H9 (cell line): ENCODE measurements around the gene RAET1G. TPM values are rescaled to one million over a fixed set of nuclear protein-coding genes. Genes with fewer than 3 reads are reported as not detected.
"Not testable (repeated sequence)": the region's sequence is repeated elsewhere in the genome, so short reads cannot be mapped to it uniquely, and the experiment has no call there.

ENCODE experiments used
- DNase-seq: peaks from one replicate; pipeline ENCODE4 v3.0.0-alpha.2; 2017
- H2AFZ ChIP-seq: one replicate; pipeline ENCODE4 v1.6.1; 2013; ENCODE audit warnings: mild to moderate bottlenecking, low read length, control low read depth, moderate library complexity
- H2AK5ac ChIP-seq: 2 replicates; pipeline ENCODE4 v1.6.1; 2013; ENCODE audit warnings: low read length, control low read depth, mixed read lengths; ENCODE audit not compliant: insufficient read length
- H2BK120ac ChIP-seq: one replicate; pipeline ENCODE4 v1.6.1; 2013; ENCODE audit warnings: low read depth, mild to moderate bottlenecking, low read length, control low read depth, inconsistent platforms; ENCODE audit not compliant: poor library complexity, severe bottlenecking
- H2BK12ac ChIP-seq: 2 replicates; pipeline ENCODE4 v1.6.1; 2013; ENCODE audit warnings: low read length, control low read depth, mixed read lengths, low read depth; ENCODE audit not compliant: insufficient read length
- H2BK15ac ChIP-seq: 2 replicates; pipeline ENCODE4 v1.6.1; 2013; ENCODE audit warnings: low read depth, low read length, control low read depth
- H2BK20ac ChIP-seq: one replicate; pipeline ENCODE4 v1.6.1; 2013; ENCODE audit warnings: low read depth, mild to moderate bottlenecking, low read length, control low read depth, inconsistent platforms; ENCODE audit not compliant: poor library complexity, severe bottlenecking
- H2BK5ac ChIP-seq: 2 replicates; pipeline ENCODE4 v1.6.1; 2013; ENCODE audit warnings: low read length, control low read depth, mixed read lengths; ENCODE audit not compliant: insufficient read length
- H3K14ac ChIP-seq: 2 replicates; pipeline ENCODE4 v1.6.1; 2013; ENCODE audit warnings: low read length, control low read depth; ENCODE audit not compliant: insufficient read depth
- H3K18ac ChIP-seq: 2 replicates; pipeline ENCODE4 v1.6.1; 2013; ENCODE audit warnings: low read depth, mild to moderate bottlenecking, mixed read lengths, low read length, control low read depth; ENCODE audit not compliant: insufficient read length
- H3K23ac ChIP-seq: 2 replicates; pipeline ENCODE4 v1.6.1; 2013; ENCODE audit warnings: low read length, control low read depth, mixed read lengths, low read depth; ENCODE audit not compliant: insufficient read length
- H3K23me2 ChIP-seq: 2 replicates; pipeline ENCODE4 v1.6.1; 2013; ENCODE audit warnings: low read depth, mild to moderate bottlenecking, mixed read lengths, low read length, control low read depth; ENCODE audit not compliant: insufficient read length, poor library complexity, severe bottlenecking
- H3K27ac ChIP-seq: 2 replicates; pipeline ENCODE4 v1.5.1; 2013; ENCODE audit warnings: low read length, control low read depth, mixed read lengths, low read depth; ENCODE audit not compliant: insufficient read length
- H3K27me3 ChIP-seq: 2 replicates; pipeline ENCODE4 v1.6.1; 2013; ENCODE audit warnings: low read length, control low read depth, inconsistent platforms; ENCODE audit not compliant: insufficient read depth
- H3K4ac ChIP-seq: 2 replicates; pipeline ENCODE4 v1.6.1; 2013; ENCODE audit warnings: low read depth, mild to moderate bottlenecking, control low read depth, inconsistent platforms, low read length, moderate library complexity
- H3K4me1 ChIP-seq: 2 replicates; pipeline ENCODE4 v1.6.1; 2013; ENCODE audit warnings: low read length, control low read depth, inconsistent platforms; ENCODE audit not compliant: insufficient read depth
- H3K4me2 ChIP-seq: 2 replicates; pipeline ENCODE4 v1.6.1; 2013; ENCODE audit warnings: low read length, control low read depth, mixed read lengths; ENCODE audit not compliant: insufficient read length, insufficient read depth
- H3K56ac ChIP-seq: 2 replicates; pipeline ENCODE4 v1.6.1; 2013; ENCODE audit warnings: low read depth, mild to moderate bottlenecking, mixed read lengths, low read length, control low read depth; ENCODE audit not compliant: insufficient read length
- H3K79me1 ChIP-seq: 2 replicates; pipeline ENCODE4 v1.6.1; 2013; ENCODE audit warnings: low read depth, mild to moderate bottlenecking, moderate library complexity, low read length, control low read depth, inconsistent platforms; ENCODE audit not compliant: insufficient read depth, poor library complexity, severe bottlenecking
- H3K79me2 ChIP-seq: 2 replicates; pipeline ENCODE4 v1.6.1; 2013; ENCODE audit warnings: low read length, control low read depth, inconsistent platforms; ENCODE audit not compliant: insufficient read depth
- H3K9ac ChIP-seq: 2 replicates; pipeline ENCODE4 v1.6.1; 2013; ENCODE audit warnings: low read length, control low read depth, mixed read lengths; ENCODE audit not compliant: insufficient read length; ENCODE audit errors: extremely low read depth
- H3K9me3 ChIP-seq: one replicate; pipeline ENCODE4 v1.6.1; 2013; ENCODE audit warnings: low read depth, low read length, inconsistent platforms; ENCODE audit not compliant: control insufficient read depth
- H3T11ph ChIP-seq: one replicate; pipeline ENCODE4 v1.6.1; 2013; ENCODE audit warnings: mild to moderate bottlenecking, low read length, control low read depth, inconsistent platforms
- H4K20me1 ChIP-seq: one replicate; pipeline ENCODE4 v1.6.1; 2013; ENCODE audit not compliant: control insufficient read depth, insufficient read length, insufficient read depth
- H4K5ac ChIP-seq: 2 replicates; pipeline ENCODE4 v1.6.1; 2013; ENCODE audit warnings: low read depth, mild to moderate bottlenecking, mixed read lengths, low read length, control low read depth; ENCODE audit not compliant: insufficient read length
- H4K8ac ChIP-seq: replicated peaks from 2 replicates; pipeline ENCODE4 v1.6.1; 2013; ENCODE audit warnings: low read length, control low read depth, mixed read lengths, low read depth; ENCODE audit not compliant: insufficient read length
- H4K91ac ChIP-seq: 2 replicates; pipeline ENCODE4 v1.6.1; 2013; ENCODE audit warnings: low read depth, mild to moderate bottlenecking, moderate library complexity, mixed read lengths, low read length, control low read depth; ENCODE audit not compliant: insufficient read length
- H3K27ac Mint-ChIP-seq, 3 experiments: 2 replicates in 2 of 3; 3 replicates in 1 of 3; pipeline ENCODE4 v1.8.0; 2020 to 2021; ENCODE audit warnings: mixed read lengths in 3 of 3, mild to moderate bottlenecking in 1 of 3, moderate library complexity in 1 of 3
- H3K27me3 Mint-ChIP-seq: 2 replicates; pipeline ENCODE4 v1.8.0; 2021; ENCODE audit warnings: low read depth, mild to moderate bottlenecking, moderate library complexity, mixed read lengths
- H3K36me3 Mint-ChIP-seq, 3 experiments: 2 replicates in 2 of 3; 3 replicates in 1 of 3; pipeline ENCODE4 v1.8.0; 2020 to 2021; ENCODE audit warnings: low read depth in 3 of 3, mixed read lengths in 3 of 3; ENCODE audit not compliant: insufficient read depth in 1 of 3
- H3K4me1 Mint-ChIP-seq, 2 experiments: 2 replicates each; pipeline ENCODE4 v1.8.0; 2020; ENCODE audit warnings: mixed read lengths in 2 of 2
- H3K4me3 Mint-ChIP-seq, 2 experiments: 2 replicates in 1 of 2; 3 replicates in 1 of 2; pipeline ENCODE4 v1.8.0; 2020 to 2021; ENCODE audit warnings: mild to moderate bottlenecking in 2 of 2, mixed read lengths in 2 of 2, moderate library complexity in 1 of 2
- H3K9me3 Mint-ChIP-seq, 2 experiments: 2 replicates in 1 of 2; 3 replicates in 1 of 2; pipeline ENCODE4 v1.8.0; 2020; ENCODE audit warnings: mild to moderate bottlenecking in 2 of 2, mixed read lengths in 2 of 2, moderate library complexity in 1 of 2
- WGBS: extraction: QIAGEN DNeasy Blood & Tissue Kit; methylation state at CpG from one replicate; pipeline ENCODE4 v1.1.7; 2013; ENCODE audit warnings: missing lambda C conversion rate, low lambda C conversion rate, mixed read lengths; ENCODE audit not compliant: insufficient read length; ENCODE audit errors: extremely low coverage; 5-methylcytosine and 5-hydroxymethylcytosine counted together
- total RNA-seq: library from RNA; stranded (reverse); gene quantifications from 2 replicates; pipeline ENCODE4 v1.2.1, GENCODE V29; 2021

RAET1G gene
- total RNA-seq, 1 experiment from 2014 or later = not detected

GRCh38 chr6:149958124-149958523 lies 35.2 kb upstream of the RAET1G start:
- not testable (repeated sequence) for H3K4me2 ChIP-seq, H3K27ac ChIP-seq, H4K8ac ChIP-seq, H3K79me1 ChIP-seq, H3K4me3 Mint-ChIP-seq, H3K79me2 ChIP-seq, H3K9me3 ChIP-seq, H3K56ac ChIP-seq, H2BK120ac ChIP-seq, H2BK15ac ChIP-seq, H3K27ac Mint-ChIP-seq, H3K23ac ChIP-seq, H3K36me3 Mint-ChIP-seq, H3K9me3 Mint-ChIP-seq, H2BK5ac ChIP-seq, H3K4me1 Mint-ChIP-seq, H4K91ac ChIP-seq, H3K4ac ChIP-seq, H3K4me1 ChIP-seq, H4K5ac ChIP-seq, H3K9ac ChIP-seq, H2BK20ac ChIP-seq, DNase-seq, H3T11ph ChIP-seq, H2AFZ ChIP-seq, H3K23me2 ChIP-seq, H3K18ac ChIP-seq, H4K20me1 ChIP-seq, H2BK12ac ChIP-seq, H2AK5ac ChIP-seq, H3K14ac ChIP-seq
- WGBS = no CpG with 5 or more reads among the region's 3 CpGs
- H3K27me3 Mint-ChIP-seq = peaks cover 100% of the 10 kb centered on the region
- H3K27me3 ChIP-seq = peaks cover 42% of the 10 kb centered on the region

GRCh38 chr6:149955654-149956317 lies 32.9 kb upstream of the RAET1G start:
- not testable (repeated sequence) for H2BK12ac ChIP-seq, H3K79me2 ChIP-seq, H3K27ac Mint-ChIP-seq, H4K20me1 ChIP-seq, H3K27ac ChIP-seq, H2AK5ac ChIP-seq, H2BK120ac ChIP-seq, DNase-seq, H3K36me3 Mint-ChIP-seq, H4K91ac ChIP-seq, H4K8ac ChIP-seq, H3K56ac ChIP-seq, H3K4me3 Mint-ChIP-seq, H3K4me1 ChIP-seq, H2BK5ac ChIP-seq, H3K4me2 ChIP-seq, H3K9me3 Mint-ChIP-seq, H3K79me1 ChIP-seq, H2BK15ac ChIP-seq, H2AFZ ChIP-seq, H3K9ac ChIP-seq, H3K18ac ChIP-seq, H4K5ac ChIP-seq, H3K9me3 ChIP-seq, H3T11ph ChIP-seq, H3K14ac ChIP-seq, H3K4me1 Mint-ChIP-seq, H2BK20ac ChIP-seq, H3K23me2 ChIP-seq, H3K23ac ChIP-seq, H3K4ac ChIP-seq
- H3K27me3 ChIP-seq = peaks cover 47% of the 10 kb centered on the region
- peaks cover 100% of the 10 kb centered on the region for H3K27me3 Mint-ChIP-seq
- no CpG with 5 or more reads among the region's 7 CpGs for WGBS
